Measurements from ENCODE around the gene PGBD4. TPM values are rescaled to one million over a fixed set of nuclear protein-coding genes. Genes with fewer than 3 reads are reported as not detected.

Gene PGBD4
- total RNA-seq, 1 experiment from 2014 or later: 1.1 TPM

- CTCF ChIA-PET: interaction anchor here (0.6 kb wide), 1 partner anchor 13 kb away, joined by 3 read pairs; no protein-coding TSS in a partner anchor
- peaks cover 22% of the 10 kb centered on the region for H3K9me3 Mint-ChIP-seq
Observed at GRCh38 chr15:34055868-34056595, 45.9 kb upstream of the PGBD4 start.

More at GRCh38 chr15:34055868-34056595, 45.9 kb upstream of the PGBD4 start:
- TF ChIP-seq GABPB1 (CRISPR knock-in tag; IDR thresholded peaks at IDR 0.05) (no peak), MXD4 (CRISPR knock-in tag; IDR thresholded peaks at IDR 0.05; ENCODE audit: borderline replicate concordance) (no peak), FOXP4 (CRISPR knock-in tag; IDR thresholded peaks at IDR 0.05) (no peak), ERG (CRISPR knock-in tag; IDR thresholded peaks at IDR 0.05) (no peak), CREM (CRISPR knock-in tag; IDR thresholded peaks at IDR 0.05) (no peak), KAT7 (CRISPR knock-in tag; IDR thresholded peaks at IDR 0.05; ENCODE audit: borderline replicate concordance) (no peak), ATF1 (CRISPR knock-in tag; IDR thresholded peaks at IDR 0.05) (no peak), TEAD1 (CRISPR knock-in tag; IDR thresholded peaks at IDR 0.05) (no peak), IRF1 (CRISPR knock-in tag; IDR thresholded peaks at IDR 0.05) (no peak), FOXP1 (CRISPR knock-in tag; IDR thresholded peaks at IDR 0.05; ENCODE audit: borderline replicate concordance) (no peak), MLX (CRISPR knock-in tag; IDR thresholded peaks at IDR 0.05) (no peak), JUN (CRISPR knock-in tag; IDR thresholded peaks at IDR 0.05) (no peak), NR2C2 (CRISPR knock-in tag; IDR thresholded peaks at IDR 0.05) (no peak), NFATC4 (CRISPR knock-in tag; IDR thresholded peaks at IDR 0.05) (no peak), USF1 (CRISPR knock-in tag; IDR thresholded peaks at IDR 0.05) (no peak), ATF2 (CRISPR knock-in tag; IDR thresholded peaks at IDR 0.05; ENCODE audit: borderline replicate concordance, low read depth) (no peak), ATF6 (CRISPR knock-in tag; IDR thresholded peaks at IDR 0.05) (no peak), GRHL2 (CRISPR knock-in tag; IDR thresholded peaks at IDR 0.05; ENCODE audit: insufficient replicate concordance, severe bottlenecking) (no peak), ZNF425 (CRISPR knock-in tag; conservative IDR thresholded peaks at IDR 0.05) (no peak)
- no peak for ATAC-seq
- Mint-ChIP-seq H3K4me1 (no peaks in the 10 kb centered on the region), H3K4me3 (no peak overlapping the region), H3K27me3 (ENCODE audit: low read depth) (peaks cover 13% of the 10 kb centered on the region), H3K36me3 (peaks cover 4% of the 10 kb centered on the region), H3K27ac (no peak overlapping the region)
- no peak for DNase-seq (ENCODE audit: low spot score)
- POLR2A ChIA-PET: no interaction called here

Measured in WTC11 (cell line).